ENCODE data around the gene RPS6KA1.
A peak's percentile ranks its signal among the peaks of the same experiment; 100 is the strongest.
"Not testable (repeated sequence)": the region's sequence is repeated elsewhere in the genome, so short reads cannot be mapped to it uniquely, and the experiment has no call there.

Gene RPS6KA1

GRCh38 chr1:26529655-26530409 lies at the start of gene RPS6KA1:
Gene RPS6KA1 (plus strand): TSS chr1:26529761. CDS start chr1:26529921, 160 bp downstream.
- DNase-seq = peak; percentile 17

DNA sequence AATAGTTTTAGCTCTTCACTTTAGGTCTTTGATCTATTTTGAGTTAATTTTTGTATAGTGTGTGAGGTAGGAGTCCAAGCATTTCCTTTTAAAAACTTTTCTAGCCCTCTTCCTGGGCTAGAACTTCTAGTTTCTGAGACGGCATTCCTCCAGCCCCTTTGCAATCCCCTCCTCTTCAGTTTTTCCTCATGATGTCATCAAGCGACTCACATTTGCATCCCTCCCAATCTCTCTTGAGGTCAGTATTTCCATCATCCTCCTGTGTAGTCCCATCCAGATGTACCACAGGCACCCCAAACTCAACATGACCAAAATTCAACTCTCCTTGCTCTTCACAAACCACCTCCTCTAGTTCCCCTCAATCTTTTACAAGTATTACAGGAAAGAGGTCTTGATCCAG lies 46.6 kb upstream of the RPS6KA1 start:
- DNase-seq = no peak

DNA sequence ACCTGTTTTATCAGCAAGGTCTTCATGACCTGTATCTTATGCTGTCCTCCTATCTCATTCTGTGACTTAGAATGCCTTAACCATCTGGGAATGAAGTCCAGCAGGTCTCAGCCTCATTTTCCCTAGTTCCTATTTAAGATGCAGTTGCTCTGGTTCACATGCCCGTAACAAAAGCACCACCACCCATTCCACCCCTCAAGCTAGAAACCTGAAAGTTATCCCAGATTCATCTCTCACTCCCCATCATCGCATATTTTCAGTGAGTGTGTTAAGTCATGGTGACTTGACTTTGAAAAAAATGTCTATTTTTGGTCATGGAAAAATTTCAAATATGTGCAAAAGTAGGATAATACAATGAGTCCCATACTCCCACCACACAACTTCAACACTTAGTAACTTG lies 45.6 kb upstream of the RPS6KA1 start:
- no peak for DNase-seq

GRCh38 chr1:26490155-26490554 lies 39.4 kb upstream of the RPS6KA1 start:
- DNase-seq = no peak

GRCh38 chr1:26493267-26493666 lies 36.3 kb upstream of the RPS6KA1 start:
- no peak for DNase-seq

GRCh38 chr1:26493938-26494337 lies 35.6 kb upstream of the RPS6KA1 start:
- no peak for DNase-seq

DNA sequence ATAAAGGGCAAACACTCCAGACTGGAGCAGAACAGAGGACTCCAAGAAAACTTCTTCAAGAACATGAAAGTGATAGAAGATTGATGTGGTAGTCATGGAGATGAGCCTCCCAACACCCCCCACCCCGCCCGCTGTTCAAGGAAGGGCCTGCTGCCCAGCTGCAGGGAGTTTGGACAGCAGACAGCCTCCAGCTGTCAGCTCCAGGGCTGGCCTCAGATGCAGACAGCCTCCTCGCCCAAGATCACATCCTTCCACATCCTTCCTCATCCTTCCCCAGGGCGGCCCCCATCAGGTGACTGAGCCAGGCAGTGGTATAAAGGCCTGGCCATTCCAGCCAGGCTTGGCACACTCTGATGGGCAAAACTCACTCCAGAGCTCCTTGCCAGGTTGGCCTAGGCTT lies 32.7 kb upstream of the RPS6KA1 start:
- DNase-seq = no peak

GRCh38 chr1:26498894-26499293 lies 30.7 kb upstream of the RPS6KA1 start:
- no peak for DNase-seq

DNA sequence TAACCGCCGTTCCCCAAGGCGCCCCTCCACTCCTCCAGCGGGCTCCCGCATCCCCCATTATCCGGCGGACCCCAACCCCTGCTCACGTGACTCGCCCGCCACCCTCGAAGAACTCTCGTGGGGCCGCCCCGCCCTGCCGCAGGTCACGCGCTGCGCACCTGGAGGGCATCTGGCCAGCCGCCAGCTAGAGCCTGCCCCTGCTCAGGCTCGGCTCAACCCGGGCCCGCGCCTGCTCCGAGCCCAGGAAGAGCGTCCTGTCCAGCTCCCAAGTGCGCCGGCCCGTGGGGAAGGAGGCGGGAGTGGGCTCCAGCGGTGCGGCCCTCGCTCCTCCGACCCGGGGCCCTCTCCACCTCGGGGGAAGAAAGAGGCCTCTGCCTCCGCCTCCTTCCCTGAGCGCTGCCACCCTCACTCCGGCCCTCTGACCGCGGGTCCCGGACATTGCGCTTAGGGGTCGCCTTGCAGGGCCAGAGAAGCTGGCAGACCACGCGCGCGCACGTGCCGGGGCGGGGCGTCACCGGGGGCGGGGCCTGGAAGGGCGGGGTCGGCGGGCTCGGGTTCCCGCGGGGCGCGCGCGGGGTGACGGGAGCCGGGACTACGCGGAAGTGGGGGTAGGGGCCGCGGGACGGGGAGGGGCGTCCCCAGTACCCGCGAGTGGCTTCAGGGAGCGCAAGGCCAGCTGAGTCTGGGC lies 28.9 kb upstream of the RPS6KA1 start:
- DNase-seq = peak; percentile 58

DNA sequence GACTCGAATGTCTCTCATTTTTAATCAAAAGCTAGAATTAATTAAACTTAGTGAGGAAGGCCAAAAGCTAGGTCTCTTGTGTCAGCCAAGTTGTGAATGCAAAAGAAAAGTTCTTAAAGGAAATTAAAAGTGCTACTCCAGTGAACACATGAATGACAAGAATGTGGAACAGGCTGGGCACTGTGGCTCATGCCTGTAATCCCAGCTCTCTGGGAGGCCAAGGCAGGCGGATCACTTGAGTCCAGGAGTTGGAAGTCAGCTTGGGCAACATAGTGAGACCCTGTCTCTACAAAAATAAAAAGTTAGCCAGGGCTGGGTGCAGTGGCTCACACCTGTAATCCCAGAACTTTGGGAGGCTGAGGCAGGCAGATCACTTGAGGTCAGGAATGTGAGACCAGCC lies 18.9 kb upstream of the RPS6KA1 start:
- not testable (repeated sequence) for DNase-seq

- DNase-seq = not testable (repeated sequence)
Observed at GRCh38 chr1:26515836-26516235, 13.7 kb upstream of the RPS6KA1 start.

DNA sequence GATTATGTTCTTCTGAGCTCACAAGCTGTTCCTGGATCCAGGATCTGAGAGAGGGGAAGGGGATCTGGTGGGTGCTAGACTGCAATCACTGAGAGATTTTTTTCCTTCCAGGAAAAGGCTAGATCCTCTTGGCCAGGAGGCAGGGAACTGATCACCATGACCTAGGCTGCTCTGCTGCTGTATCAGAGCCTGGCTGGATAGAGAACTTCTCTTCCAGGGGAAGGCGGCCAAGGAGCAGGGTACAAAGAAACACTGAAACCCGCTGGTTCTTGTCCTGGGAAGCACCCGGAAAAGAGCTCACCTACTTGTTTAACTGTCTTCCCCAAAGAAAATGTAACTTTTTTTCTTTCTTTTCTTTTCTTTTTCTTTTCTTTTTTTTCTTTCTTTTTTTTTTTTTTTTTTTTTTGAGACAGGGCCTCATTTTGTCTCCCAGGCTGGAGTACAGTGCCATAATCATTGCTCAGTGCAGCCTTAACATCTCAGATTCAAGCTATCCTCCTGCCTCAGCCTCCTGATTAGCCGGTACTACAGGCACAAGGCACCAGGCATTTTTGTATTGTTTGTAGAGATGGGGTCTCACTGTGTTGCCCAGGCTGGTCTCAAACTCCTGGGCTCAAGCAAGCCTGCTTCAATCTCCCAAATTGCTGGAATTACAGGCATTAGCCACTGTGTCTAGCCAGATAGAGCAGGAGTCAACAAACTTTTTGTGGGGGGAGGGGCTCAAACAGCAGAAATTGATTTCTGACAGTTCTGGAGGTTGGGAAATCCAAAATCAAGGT lies 12.4 kb upstream of the RPS6KA1 start:
- no peak for DNase-seq

GRCh38 chr1:26517766-26518049 lies 11.9 kb upstream of the RPS6KA1 start:
- no peak for DNase-seq

GRCh38 chr1:26518355-26518754 lies 11.2 kb upstream of the RPS6KA1 start:
- DNase-seq = no peak

DNA sequence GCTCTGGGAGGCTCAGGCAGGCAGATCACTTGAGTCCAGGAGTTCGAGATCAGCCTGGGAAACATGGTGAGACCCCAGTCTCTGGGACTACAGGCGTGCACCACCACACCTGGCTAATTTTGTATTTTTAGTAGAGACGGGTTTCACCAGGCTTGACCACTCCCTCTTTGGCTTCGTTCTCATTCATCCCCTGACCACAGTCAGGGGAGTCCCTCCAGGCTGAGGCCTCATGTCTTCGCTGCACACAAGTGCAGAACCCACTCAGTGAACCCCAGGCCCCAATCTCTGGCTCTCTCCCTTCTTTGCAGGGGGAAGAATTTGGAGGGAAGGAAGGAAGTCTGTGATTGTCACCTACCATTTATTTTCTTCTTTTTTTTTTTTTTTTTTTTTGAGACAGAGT lies 9.2 kb upstream of the RPS6KA1 start:
- no peak for DNase-seq

- DNase-seq = no peak
Observed at GRCh38 chr1:26521669-26522030, 7.9 kb upstream of the RPS6KA1 start.

DNA sequence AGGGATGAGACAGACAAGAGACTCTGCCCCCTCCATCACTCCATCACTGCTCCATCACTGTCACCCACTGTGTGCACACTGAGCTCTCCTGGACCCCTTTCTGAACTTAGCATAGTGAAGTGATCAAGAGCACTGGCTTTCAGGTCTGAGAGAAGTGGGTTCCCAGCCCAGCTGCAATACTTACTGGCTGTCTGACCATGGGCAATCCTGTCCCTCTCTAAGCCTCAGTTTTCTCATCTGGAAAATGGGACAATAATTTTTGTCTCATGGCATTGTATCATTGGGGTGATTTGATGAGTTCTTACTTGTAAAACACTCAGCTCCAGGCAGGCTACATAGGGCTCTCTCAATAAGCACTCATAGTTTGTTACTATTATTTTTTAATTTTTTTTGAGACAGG lies 7.5 kb upstream of the RPS6KA1 start:
- DNase-seq = no peak

DNA sequence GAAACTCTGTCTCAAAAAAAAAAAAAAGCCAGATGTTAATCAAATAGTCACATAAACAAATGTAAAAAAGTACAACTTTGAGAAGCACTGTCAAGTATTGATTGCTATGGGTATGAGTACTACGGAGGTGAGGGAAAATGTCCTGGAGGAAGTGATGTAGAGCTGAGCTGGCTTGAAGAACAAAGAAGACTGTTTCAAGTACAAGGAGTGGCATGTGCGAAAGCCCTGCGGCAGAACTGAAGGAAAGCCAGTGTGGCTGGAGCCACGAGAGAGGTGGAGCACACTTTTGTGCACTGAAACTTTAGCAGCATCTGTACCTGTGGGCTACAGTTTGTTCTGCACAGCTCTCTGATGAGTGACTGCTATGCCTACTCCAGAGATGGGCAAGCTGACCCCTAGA lies 5.4 kb upstream of the RPS6KA1 start:
- no peak for DNase-seq

- no peak for DNase-seq
Observed at GRCh38 chr1:26526287-26526686, 3.3 kb upstream of the RPS6KA1 start.

- no peak for DNase-seq
Observed at GRCh38 chr1:26529405-26529654, 231 bp upstream of the RPS6KA1 start.

DNA sequence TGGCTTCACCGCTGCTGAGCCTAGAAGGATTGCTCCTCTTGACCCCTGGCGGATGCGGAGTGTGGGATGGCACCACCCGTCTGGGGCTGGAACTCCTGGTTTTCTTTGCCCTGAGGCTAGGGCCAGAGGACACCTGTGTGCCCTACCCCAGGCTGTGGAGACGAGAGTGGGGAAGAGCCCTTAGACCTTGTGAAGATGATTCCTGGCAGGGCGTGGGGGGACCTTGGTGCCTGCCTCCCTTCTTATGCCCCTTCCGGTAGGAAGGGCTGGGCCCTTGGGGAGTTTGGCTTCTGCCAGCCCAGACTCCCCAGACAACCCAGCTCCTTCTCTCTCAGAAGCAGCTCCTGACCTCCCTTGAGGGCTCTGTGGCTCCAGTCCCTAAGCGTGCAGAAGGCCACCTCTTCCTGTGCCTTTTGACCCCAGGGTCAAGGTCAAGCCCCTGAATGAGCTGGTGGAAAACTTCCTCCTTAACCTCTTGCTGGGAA lies 891 bp downstream of the RPS6KA1 start:
- DNase-seq = no peak

GRCh38 chr1:26530895-26531598 lies 1.5 kb downstream of the RPS6KA1 start:
- no peak for DNase-seq

DNA sequence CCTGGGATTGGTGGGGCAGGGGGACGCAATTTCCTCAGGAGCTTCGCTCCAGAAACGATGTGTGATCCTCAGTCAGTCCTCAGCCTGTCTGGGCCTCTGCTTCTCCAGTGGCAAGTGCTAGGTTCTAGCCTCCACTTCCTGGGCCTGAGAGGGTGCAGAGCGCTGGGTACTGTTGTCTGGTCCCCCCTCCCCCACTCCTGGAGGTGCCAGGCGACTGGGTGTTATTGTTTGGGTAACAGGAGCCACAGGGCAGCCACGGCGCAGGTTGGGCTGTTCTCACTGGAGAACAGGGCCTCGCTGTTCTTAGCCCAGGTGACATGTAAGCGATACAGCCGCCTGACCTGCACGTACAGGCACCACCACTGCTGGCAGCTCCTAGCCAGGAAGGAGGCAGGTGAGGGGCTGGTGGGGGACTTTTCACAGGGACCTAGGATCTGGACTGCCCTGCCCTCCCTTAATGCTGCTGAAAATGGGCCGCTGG lies 2.1 kb downstream of the RPS6KA1 start:
- DNase-seq = no peak

All from SHP77 treated with DMSO at 0.1 percent for 48 hours (cell line).